Glomerular visceral epithelial cell (primary cell): ENCODE data around the gene MCM10.
"Not testable (repeated sequence)": the region's sequence is repeated elsewhere in the genome, so short reads cannot be mapped to it uniquely, and the experiment has no call there.

Experiments used
- DNase-seq: peaks from one replicate; pipeline ENCODE4 v3.0.0-alpha.2; 2016; ENCODE audit errors: extremely low spot score

MCM10 gene

DNA sequence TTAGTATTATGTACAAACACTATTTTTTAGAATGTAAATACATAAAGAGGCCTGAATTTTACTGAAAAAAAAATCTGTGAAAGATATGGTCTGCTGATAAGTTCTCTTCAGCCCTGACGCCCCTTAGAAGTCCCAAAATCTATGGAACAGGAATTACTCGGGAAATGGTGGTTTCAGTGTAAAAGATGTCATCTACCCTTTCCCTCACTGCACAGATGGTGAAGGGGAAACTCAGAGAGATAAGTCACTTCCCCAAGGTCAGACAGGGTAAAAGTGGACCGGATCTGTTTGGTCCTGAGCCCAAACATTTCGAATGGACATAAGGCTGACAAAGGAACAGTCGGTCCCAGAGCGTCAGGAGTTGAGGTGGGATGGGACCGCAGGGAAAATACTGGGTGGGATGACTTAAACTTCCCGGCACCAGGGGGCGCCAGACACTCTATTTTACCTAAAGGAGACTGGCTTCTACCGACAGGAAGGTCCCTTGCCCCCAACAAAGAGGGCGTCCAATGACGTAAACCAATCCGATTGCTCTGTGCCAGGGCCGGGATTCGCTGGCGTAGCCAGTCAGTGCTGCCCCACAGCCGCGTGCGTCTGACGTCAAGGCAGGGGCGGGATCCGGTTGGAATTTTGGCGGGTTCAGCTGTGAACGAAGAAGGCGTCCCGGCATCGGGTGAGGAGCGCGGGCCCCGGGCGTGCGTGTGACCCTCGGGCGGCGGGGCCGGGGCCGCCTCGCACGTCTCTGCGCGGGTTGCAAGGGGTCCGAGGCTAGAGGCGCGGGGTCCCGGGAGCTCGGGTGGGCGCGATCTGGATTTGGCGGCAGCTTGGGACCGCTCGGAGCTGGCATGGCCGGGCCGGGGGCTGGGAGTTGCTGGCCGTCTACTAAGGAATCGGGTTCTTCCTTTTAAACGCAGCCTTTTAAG is at the start of gene MCM10:
Gene MCM10, plus strand, starts transcription at position 625 of the 923 bp plus-strand sequence. CDS start 2,645 bp downstream, outside the sequence.
- peak; percentile 99 for DNase-seq

DNA sequence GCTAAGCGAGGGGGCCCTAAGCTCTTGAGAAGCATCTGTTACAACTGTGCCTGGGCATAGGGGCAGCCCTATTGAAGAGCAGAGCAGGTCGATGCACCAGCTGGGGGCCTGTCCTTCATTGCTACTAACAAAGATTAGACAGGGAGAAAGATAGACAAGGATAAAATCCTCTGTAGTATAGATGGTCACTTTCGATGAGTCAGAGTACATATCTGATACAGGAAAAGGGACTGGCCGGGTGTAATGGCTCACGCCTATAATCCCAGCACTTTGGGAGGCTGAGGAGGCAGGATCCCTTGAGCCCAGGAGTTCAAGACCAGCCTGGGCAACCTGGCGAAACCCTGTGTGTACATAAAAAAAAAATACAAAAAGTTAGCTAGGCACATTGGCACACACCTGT is 47.8 kb upstream of the MCM10 start:
- no peak for DNase-seq

DNA sequence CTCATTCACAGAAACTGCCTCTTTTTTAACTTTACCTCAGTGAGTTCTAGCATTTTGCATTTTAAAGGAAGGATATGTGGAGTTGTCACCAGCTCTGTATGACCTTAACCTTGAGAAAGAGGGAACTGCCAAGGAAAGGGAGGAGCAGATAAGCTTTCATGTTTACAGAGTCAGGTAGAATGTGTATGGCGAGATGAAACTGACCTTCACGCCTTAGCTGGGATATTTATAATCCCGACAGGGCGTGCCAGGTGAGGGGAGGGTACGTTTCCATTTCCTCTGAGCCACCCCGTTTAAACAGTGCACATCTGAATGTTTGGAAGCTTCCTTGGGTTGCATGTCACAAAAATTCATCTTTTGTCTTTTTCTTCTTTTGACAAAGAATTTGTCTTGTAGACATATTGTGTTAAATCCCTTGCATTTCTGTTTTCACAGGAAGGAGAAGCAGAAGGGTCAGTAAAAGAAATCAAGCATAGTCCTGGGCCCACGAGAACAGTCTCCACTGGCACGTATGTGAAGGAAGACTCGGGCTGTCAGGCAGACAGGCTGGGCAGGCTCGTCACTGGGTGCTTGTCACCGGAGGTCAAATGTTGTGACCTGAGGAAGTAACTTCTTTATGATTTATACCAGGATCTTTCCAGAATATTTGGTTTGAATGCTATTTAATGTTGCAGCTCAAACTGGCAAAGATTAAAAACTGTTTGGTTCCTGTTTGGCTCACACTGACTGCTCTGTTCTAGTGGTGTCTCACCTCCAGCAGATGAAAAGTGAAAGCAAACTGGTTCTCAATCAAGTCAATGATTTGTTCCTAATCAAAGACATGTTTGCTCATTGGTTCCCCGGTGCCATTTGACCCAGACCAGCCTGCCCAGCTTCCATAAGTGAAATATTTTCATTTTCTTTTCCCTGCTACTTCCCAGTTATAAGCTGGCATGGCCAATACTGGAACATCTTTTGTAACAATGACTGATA is 45.2 kb upstream of the MCM10 start:
- DNase-seq = no peak

DNA sequence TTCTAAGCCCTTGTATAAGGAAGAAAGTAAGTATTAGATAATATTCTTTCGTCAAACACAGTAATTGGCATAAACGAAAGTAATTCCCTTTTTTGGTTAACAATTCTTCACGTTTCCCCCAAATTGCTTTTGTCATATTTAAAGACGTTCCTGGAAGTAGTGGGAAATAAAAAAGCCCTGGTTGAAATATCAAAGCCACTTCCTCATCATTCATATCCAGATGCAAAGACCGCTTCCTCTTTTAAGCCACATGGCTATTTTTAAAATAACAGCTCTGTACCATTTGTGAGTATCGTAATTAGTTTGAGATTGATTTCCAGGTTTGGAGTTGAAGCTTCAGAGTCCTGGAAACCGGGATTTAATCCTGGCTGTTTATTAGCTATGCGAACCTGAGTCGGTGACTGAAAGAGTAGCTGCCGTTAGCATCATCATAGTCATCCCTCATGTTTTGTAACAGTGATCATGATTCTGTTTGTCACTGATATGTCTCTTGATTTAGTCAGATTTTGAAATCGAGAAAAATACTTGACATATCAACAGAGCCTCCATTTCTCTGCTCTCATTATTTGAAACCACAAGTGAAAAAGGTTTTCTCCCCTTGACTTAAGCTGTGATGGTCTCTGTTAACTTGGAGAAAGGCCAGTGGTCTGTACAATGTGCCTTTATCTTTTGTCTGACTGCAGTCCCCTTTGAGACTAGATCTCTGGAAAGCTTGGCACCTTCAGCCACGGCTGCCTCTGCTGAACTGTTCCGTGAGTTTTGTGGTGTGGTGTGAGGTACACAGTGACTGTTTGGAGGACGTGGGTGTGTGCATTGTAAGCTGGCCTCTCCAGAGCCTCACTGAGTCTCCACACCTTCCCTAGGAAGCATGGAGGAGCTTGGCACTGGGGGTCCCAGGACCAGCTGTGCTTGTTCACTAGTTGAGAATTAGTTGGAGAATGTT is 43.2 kb upstream of the MCM10 start:
- DNase-seq = no peak

DNA sequence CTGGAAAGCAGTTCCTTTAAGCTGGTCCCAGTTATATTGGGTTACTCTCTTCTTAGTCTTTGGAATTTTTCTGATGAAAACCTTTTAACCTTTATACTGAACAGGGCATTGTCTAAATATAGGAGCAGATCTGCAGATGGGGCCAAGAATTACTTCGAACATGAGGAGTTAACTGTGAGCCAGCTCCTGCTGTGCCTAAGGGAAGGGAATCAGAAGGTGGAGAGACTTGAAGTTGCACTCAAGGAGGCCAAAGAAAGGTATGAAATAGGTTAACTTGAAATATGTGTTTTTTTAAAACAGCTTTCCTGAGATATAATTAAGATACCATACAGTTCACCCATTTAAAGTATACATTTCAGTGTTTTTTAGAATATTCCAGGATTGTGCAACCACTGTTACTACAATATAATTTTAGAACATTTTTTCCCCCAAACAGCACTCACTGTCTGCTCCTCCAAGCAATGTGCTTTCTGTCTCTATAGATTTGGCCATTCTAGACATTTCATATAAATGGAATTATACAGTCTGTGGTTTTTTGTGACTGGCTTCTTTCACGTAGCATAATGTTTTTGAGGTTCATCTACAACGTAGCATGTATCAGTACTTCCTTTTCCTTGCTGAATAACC is 42.5 kb upstream of the MCM10 start:
- DNase-seq = no peak

DNA sequence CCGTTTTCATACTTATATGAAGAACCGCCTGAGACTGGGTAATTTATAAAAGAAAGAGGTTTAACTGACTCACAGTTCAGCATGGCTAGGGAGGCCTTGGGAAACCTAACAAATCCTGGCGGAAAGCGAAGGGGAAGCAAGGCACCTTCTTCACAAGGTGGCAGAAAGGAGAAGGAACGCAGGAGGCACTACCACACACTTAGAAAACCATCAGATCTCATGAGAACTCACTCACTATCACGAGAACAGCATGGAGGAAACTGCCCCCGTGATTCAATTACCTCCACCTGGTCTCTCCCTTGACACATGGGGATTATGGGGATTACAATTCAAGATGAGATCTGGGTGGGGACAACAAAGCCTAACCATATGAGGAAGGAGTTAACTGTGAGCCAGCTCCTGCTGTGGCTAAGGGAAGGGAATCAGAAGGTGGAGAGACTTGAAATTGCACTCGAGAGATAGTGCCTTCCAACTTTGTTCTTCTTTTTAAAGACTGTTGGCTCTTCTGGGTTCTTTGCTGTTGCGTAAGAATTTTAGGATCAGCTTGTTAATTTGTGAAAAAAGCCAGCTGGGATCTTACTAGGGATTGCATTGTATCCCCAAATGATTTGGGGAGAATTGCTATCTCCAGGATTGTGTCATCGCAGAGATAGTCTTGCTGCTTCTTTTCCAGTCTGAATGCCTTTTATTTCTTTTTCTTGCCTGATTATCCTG is 40.4 kb upstream of the MCM10 start:
- no peak for DNase-seq

DNA sequence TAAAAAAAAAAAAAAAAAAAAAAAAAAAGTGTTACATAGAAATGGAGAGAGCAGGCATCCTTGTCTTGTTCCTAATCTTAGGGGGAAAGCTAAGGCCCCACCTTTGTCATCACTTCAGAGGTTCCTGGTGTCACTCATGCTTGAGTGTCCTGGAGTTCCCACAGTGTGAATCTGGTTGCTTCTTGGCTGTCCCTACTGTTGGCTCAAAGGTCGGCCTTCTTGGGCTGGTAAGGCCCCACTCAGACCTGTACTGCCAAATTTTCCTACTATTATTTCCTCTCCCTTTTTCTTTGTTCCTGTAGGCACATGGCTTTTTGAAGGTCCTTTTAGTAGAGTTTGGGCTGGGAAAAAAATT is 39.9 kb upstream of the MCM10 start:
- DNase-seq = no peak

DNA sequence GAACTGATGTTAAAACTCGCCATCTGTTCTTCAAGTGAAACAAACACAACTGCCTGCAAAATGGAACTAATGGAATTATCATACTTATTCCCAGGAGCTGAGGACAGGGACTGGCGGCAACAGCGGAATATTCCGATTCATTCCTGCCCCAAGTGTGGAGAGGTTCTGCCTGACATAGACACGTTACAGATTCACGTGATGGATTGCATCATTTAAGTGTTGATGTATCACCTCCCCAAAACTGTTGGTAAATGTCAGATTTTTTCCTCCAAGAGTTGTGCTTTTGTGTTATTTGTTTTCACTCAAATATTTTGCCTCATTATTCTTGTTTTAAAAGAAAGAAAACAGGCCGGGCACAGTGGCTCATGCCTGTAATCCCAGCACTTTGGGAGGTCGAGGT is 24.7 kb upstream of the MCM10 start:
- DNase-seq = no peak

DNA sequence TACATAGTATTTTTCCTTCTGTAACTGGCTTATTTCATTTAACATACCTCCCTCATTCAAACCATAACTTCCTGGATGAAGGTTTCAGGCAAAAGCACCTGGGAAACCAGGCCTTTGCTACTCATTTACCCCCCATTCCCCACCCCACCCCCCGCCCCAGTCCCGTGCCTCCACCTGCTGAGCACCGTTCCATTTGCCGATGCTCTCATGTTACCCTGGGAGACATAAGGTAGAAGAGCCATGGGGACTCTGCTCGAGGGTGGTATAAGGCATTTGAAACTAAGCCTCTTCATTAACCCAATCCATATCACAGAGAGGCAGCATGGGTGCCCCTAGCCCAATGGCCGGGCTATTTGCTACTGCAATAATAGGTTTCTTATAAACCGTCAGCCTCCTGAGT is 22.2 kb upstream of the MCM10 start:
- no peak for DNase-seq

DNA sequence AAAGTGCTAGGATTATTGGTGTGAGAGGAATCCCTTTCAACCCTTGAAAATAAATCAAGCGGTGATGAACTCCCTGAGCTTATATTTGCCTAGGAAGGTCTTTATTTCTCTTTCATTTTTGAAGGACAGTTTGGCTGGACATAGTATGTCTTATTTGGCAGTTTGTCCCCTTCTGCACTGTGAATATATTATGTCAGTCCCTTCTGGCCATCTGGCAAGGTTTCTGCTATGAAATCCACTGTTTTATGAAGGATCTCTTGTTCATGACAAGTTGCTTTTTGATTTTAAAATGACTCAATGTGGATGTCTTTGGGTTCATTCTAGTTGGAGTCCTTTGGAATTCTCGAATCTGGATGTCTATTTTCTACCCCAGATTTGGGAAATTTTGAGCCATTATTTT is 21.7 kb upstream of the MCM10 start:
- DNase-seq = no peak

DNA sequence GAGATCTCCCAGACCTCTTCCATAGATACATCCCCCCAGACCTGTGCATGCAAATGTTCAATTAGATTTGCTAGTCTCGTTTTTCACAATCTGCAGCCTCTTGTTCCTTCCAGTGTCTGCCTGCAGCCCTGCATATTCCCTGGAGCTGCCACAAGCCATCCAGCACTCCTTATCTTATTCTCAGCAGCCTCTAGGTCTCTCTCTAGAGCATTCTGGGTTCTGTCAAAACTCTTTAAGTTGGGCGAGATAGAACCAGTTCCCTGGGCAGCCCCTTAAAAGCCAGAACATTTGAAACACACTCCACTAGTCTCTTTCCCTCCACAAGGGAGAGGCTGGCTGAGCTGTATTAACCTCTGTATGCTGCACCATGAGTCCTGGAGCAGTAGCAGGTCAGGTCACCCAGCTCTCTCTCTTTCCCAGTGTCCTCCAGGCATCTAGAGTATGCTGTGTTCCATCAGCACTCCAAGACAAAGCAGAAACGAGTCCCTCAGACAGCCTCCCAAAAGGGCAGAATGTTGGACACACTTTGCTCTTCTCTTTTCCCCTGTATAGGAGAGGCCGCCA is 20.6 kb upstream of the MCM10 start:
- DNase-seq = no peak

DNA sequence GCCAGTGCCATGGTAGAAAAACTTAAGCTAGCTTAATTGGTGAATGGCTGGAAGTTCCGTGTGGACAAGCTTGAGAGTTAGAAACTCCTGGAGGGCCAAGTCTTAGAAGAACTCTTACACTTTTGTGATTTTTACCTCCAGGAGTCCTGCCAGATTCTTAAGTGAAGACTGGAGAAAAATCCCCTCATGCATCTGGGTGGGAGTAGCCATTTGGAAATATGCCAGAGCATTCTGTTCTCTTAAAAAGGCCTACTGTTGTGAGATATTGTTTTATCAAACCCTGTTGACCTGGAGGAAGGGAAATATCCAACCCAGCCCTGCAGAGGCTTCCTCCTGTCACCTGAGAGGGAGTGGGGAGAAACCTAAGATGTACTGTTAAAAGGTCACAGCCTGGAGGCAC is 17.6 kb upstream of the MCM10 start:
- no peak for DNase-seq

DNA sequence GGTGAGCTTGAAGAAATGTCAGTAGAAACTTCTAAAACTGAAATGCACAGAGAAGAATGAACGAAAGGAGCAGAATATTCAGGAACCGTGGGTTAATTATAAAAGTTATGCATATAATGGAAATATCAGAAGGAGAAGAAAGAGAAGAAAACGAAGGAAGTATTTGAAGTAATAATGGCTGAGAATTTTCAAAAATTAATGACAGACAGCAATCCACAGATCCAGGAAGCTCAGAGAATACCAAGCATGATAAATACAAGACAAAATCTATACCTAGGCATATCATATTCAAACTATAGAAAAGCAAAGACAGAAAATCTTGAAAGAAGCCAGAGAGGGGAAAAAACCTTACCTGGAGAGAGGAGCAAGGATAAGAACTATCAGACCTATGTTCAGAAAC is 16.5 kb upstream of the MCM10 start:
- DNase-seq = no peak

DNA sequence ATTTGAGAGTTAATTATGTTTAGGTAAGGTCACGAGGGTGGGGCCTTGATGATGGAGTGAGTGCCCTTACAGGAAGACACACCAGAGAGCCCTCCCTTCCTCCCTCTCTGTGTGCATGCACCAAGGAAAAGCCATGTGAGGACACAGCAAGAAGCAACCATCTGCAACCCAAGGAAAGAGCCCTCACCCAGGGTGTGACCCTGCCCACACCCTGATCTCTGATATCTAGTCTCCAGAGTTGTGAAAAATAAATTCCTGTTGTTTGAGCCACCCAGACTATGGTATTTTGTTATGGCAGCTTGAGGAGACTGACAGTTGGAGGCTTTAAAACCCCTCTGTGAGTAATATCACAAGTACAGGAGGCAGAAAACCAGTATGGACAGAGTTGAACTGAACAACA is 15.0 kb upstream of the MCM10 start:
- DNase-seq = no peak

DNA sequence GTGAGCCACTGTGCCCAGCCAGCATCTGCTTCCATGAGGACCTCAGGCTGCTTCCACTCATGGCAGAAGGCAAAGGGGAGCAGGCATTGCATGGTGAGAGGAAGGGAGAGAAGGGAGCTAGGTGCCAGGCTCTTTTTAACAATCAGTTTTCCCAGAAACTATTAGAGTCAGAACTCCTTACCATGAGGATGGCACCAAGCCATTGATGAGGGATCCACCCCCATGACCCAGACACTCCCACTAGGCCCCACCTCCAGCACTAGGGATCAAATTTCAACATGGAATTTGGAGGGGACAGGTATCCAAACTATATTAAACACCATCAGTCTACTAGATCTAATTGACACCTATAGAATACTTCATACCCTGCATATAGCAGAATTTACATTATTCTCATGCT is 14.2 kb upstream of the MCM10 start:
- DNase-seq = no peak

DNA sequence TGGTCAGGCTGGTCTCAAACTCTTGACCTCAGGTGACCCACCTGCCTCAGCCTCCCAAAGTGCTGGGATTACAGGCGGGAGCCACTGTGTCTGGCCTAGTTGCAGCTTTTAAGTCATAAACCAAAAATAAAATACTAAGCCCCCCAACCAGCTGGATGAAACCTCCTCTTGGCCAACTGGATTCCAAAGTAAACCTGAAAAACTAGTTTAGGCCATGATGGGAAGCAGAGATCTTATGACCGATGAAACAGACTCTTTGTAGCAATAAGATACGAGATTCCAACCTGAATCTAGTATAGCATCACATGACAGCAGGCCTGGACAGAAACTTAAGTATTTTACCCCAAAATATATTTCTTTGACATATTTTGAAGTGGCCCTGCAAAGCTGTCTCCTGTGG is 9.1 kb upstream of the MCM10 start:
- DNase-seq = no peak

DNA sequence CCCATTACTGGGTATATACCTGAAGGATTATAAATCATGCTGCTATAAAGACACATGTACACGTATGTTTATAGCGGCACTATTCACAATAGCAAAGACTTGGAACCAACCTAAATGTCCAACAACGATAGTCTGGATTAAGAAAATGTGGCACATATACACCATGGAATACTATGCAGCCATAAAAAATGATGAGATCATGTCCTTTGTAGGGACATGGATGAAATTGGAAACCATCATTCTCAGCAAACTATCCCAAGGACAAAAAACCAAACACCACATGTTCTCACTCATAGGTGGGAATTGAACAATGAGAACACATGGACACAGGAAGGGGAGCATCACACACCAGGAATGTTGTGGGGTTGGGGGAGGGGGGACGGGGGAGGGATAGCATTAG is 5.5 kb upstream of the MCM10 start:
- not testable (repeated sequence) for DNase-seq

DNA sequence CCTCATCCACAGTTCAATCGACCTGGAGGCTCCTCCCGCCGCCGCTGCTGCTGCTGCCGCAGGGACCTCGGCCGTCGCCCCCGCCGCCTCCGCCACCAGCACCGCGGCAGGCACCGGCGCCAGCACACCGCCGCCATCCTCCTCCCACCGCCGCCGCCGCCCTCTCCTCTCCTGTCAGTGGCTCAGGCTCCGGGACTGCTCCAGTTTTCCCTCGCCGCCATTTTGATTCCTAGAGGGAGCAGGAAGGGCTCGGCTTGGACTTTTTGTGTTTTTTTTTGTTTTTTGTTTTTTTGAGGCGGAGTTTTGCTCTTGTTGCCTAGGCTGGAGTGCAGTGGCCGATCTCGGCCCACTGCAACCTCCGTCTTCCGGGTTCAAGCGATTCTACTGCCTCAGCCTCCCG is 3.0 kb upstream of the MCM10 start:
- no peak for DNase-seq

DNA sequence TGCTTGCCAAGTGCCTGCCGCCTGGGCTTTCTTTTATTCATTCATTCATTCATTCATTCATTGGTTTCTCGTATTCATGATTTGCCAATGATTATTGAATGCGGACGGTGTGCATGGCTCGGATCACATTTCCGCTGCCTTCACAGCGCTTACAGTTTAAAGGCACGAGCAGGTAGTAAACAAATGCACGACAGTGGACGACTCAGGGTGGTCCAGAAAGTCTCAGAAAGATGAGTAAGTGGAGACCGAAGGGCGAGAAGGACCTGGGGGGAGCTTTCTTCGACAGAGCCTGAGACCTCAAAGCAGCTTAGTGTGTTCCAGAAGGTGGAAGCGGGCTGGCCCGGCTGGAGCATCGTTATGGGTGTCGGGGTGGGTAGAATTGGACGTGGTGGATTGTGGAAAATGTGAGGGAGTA is 506 bp downstream of the MCM10 start:
- DNase-seq = peak; percentile 15

DNA sequence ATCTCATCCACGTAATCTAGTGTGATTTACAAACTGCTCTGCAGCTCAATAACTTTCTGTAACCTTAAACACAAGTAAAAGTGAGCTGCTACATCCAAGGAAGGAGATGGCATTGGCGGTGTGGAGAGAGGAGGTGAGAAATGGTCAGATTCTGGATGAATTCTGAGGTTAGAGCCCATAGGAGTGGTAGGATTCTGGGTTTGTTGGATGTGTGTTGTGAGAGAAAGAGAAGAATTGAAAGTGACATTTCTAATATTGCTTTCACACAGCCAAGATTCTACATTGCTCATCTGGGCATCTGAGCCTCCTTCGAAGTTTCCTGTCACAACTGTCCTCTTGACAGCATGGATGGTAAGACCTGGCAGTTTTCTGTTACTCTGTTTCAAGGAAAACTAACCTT is 2.5 kb downstream of the MCM10 start:
- no peak for DNase-seq
